BJ (cell line): ENCODE results near the gene UBA5. TPM values are rescaled to one million over a fixed set of nuclear protein-coding genes. Genes with fewer than 3 reads are reported as not detected.

Source experiments
- CTCF ChIA-PET: fragments of 350-600 bp; formaldehyde crosslinking; extraction: SDS; loops from one replicate; lab custom pipeline; 2021; ENCODE audit warnings: antibody characterized with exemption, inconsistent platforms; lab: Yijun Ruan, JAX
- POLR2A ChIA-PET: fragments of 300-600 bp; sonication (Branson Sonifier 250); formaldehyde crosslinking; extraction: SDS; loops from one replicate; lab custom pipeline; 2021; ENCODE audit warnings: antibody characterized with exemption; lab: Charles Lee
- DNase-seq: peaks from one replicate; pipeline ENCODE4 v3.0.0-alpha.2; 2011; ENCODE audit warnings: low read depth
- H3K27me3 ChIP-seq: 2 replicates; pipeline ENCODE4 v1.6.0; 2011; ENCODE audit warnings: low read length; ENCODE audit not compliant: control insufficient read depth, insufficient read depth
- H3K36me3 ChIP-seq: 2 replicates; pipeline ENCODE4 v1.5.1; 2011; ENCODE audit warnings: low read length; ENCODE audit not compliant: control insufficient read depth, insufficient read depth
- H3K4me3 ChIP-seq: 2 replicates; pipeline ENCODE4 v1.5.1; 2011; ENCODE audit warnings: low read depth, mild to moderate bottlenecking, control low read depth, low read length
- CTCF ChIP-seq: IDR thresholded peaks from 2 replicates; pipeline ENCODE4 v1.5.1; 2011; ENCODE audit warnings: low read depth, mild to moderate bottlenecking, control low read depth, inconsistent platforms, low read length, moderate library complexity; ENCODE audit not compliant: insufficient read depth
- polyA plus RNA-seq: library from polyadenylated mRNA; depleted of rRNA; stranded (reverse); fragments of >200 nt; gene quantifications from 2 replicates; pipeline ENCODE4 v1.2.3, GENCODE V29; 2011; rRNA removed

Gene UBA5
- polyA plus RNA-seq, 1 experiment, result 26.2 TPM

DNA sequence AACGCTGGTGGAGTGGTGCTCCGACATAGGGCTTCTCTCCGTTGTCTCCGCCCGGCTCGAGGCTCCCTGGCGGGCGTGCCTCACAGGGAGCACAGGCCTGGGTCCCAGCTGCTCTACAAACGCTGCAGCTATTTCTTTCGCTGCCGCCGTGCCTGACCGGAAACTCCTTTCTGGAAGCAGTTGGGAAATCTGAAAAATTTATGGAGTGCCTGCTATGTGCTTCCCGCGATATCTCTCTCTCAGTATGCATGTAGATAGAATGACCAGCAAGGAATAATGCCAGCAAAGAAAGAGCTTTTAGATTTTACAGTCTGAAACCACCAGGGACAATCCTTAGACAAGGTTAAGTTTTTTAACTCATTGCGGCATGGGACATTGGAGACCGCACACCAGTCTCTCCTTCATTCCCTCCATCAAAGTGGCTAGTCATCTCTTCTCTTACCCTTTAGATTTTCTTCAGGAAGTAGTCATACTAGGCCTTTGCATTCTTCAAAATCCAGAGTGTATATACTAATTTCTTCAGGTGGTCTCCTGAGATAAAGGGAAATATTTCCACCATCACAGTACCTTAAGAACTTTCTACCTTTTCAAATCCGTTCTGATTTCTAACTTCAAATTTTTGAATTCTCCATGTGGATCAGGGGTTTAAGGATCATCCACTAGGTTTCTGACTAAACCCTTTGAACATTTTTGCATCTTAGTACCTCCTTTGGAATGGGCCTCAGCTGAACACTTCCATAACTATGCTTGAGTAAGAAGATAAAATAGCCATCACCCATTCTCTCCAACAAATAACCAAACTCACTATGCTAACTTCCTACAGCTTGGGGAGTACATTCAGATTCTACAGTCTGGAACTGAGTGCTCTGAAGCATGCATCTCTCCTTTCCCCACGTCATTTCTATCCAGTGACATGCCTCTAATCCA is 63.2 kb downstream of the UBA5 start:
- Histone ChIP-seq H3K27me3 (no peaks in the 10 kb centered on the region; the same call in 1 of the 2 replicates), H3K4me3 (peak overlapping the region; percentile 51), H3K36me3 (peaks cover 3% of the 10 kb centered on the region; the same call in 1 of the 2 replicates)
- peak; percentile 44 for DNase-seq
- POLR2A ChIA-PET, result no interaction called here
- CTCF ChIA-PET, result interaction anchor here (0.9 to 1.6 kb wide), 2 partner anchors 10 to 645 kb away, joined by 3 to 5 read pairs; no protein-coding TSS in a partner anchor
- TF ChIP-seq CTCF, result no peak

GRCh38 chr3:132726341-132726823 is 66.3 kb downstream of the UBA5 start:
- no peak for DNase-seq
- Histone ChIP-seq H3K36me3 (no peaks in the 10 kb centered on the region), H3K4me3 (no peak overlapping the region), H3K27me3 (no peaks in the 10 kb centered on the region; the same call in 1 of the 2 replicates)
- ChIA-PET CTCF (interaction anchor here (0.7 to 3.6 kb wide), 35 partner anchors 12 to 1485 kb away, joined by 3 to 27 read pairs (median 4); partner anchors contain the start of gene CDV3), POLR2A (no interaction called here)
- peak; percentile 65 for TF ChIP-seq CTCF

Other genes starting within 250 kb of the UBA5 start
- 21.7 and 42.7 TPM in 2 replicates for gene DNAJC13, start 242.8 kb upstream of the UBA5 start, polyA plus RNA-seq
- gene ACKR4, start 63.1 kb upstream of the UBA5 start, polyA plus RNA-seq, result 26.7 and 42.8 TPM in 2 replicates
- gene ACAD11, start 520 bp upstream of the UBA5 start, polyA plus RNA-seq, result 19.6 and 25.5 TPM in 2 replicates
- 12.3 and 24.3 TPM in 2 replicates for gene NPHP3, start 62.1 kb downstream of the UBA5 start, polyA plus RNA-seq